ENCODE data around the gene IL1RAPL1.

- no peak for TF ChIP-seq EP300 (IDR thresholded peaks at IDR 0.05)
- TF ChIP-seq CTCF (IDR thresholded peaks at IDR 0.05): no peak
- TF ChIP-seq POLR2AphosphoS5 (IDR thresholded peaks at IDR 0.05): no peak
- TF ChIP-seq POLR2A (IDR thresholded peaks at IDR 0.05): no peak
Observed at GRCh38 chrX:29746326-29746725, 1159.1 kb downstream of the IL1RAPL1 start.

All from suprapubic skin (tissue), 4 donors.